HG02885 (cell line): ENCODE measurements around the gene DPH1.

Source experiments
- ATAC-seq: cut with Tn5 transposase; IDR thresholded peaks from one replicate; pipeline ENCODE4 v1.9.1; 2021; ENCODE audit warnings: mild to moderate bottlenecking; ENCODE audit not compliant: unreplicated experiment, poor library complexity

DPH1 gene

DNA sequence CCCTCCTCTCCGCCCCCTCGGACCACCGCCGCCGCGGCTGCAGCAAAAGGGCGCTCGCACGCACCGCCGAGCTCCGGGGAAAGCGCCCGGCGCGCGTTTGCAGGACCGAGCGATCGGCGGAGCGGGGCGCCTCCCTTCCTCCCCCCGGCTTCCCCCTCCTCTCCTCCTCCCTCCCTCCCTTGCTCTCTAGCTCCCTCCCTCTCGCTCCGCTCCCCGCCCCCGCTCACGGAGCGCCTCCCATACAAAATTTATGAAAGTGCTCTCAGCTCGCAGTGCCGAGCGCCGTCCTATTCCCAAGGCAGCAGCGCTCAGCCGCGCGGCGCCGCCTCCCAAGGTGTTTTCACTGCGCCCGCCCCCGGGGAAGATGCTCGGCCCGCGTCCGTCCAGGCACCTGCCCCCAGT lies 4.7 kb upstream of the DPH1 start, which contains the start of gene RTN4RL1:
Gene RTN4RL1 (minus strand): TSS at position 115 of the 402 bp plus-strand sequence. CDS start 469 bp downstream, outside the sequence.
- no peak for ATAC-seq

DNA sequence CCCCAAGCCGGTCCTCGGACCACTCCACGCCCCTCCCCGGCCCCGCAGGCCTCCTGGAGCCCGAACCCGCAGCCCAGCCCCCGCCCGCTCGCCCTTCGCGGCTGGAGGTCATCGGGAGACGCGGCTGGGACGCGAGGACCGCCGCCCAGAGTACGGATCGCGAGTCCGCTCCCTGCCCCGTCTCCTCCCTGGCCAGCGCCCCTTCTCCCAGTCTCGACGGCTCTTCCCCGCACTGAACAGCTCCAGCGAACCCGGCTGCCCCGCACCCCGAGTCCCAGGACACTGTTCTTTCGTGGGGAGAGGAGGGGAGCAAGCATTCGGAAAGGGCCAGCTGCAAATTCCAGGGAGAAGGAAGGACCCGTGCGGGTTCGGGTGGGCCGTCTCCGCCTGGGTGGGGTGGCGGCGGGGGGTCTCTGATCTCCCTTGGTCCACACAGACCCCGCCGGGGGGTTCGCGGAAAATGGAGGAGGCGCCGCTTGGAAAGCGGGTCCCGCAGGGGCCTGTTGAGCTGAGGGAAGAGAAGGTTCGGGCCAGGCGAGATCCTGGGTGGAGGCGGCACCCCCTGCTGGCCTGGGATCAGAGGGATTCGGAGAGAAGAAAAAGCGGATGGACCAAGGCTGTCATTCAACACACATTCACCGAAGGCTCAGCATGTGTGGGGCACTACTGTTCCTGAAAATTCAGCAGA lies 4.2 kb upstream of the DPH1 start:
- ATAC-seq: no peak

DNA sequence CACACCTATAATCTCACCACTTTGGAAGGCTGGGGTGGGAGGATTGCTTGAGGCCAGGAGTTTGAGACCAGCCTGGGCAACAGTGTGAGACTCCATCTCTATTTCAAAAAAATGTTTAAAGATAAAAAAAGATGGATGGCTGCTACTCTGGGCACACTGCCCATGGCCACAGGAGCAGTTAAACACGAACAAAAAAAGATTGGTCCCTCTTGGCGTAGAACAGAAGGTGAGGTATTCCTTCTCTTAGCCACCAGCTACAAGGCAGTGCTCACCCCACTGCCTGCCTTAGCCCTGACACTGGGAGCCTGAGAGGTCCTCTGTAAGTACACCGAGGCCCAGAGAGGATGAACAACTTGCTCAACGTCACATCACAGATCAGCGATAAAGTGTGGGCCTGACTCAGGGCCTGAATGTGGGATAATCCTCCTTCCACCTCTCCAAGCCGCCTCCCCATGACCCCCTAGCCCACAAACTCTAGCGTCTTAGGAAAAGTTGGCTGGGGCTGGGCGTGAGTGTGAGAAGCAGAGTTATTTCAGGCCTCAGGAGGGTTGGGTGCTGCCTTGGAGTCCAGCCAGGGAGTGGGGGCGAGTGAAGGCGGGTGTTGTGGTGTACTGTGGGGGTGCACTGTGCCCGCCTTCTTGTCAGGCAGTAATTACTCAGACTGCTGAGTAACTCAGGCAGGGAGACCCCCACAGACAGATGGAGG lies 2.3 kb upstream of the DPH1 start:
- ATAC-seq: no peak

- ATAC-seq: no peak
Observed at GRCh38 chr17:2028234-2028614, 1.7 kb upstream of the DPH1 start.

DNA sequence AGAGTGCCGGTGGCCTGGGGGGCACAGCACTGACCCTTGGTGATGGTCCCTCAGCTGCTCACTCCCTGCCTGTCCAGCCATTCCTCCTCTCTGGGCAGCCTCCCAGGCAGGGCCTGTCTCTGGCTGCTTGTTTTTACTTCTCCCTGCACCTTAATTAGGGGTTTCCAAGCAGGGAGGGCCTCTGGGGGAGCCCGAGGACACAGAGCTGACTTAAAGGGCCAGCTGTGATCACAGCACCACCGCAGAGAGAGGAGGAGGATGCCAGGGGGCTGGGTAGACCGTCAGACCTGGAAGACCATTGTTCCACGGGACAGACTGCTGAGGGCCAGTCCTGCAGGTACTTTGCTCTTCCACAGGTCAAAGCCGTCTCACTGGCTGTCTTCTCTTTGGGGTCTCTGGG lies 1.2 kb upstream of the DPH1 start:
- ATAC-seq: no peak

GRCh38 chr17:2030779-2031163 lies 818 bp downstream of the DPH1 start:
- ATAC-seq: no peak

DNA sequence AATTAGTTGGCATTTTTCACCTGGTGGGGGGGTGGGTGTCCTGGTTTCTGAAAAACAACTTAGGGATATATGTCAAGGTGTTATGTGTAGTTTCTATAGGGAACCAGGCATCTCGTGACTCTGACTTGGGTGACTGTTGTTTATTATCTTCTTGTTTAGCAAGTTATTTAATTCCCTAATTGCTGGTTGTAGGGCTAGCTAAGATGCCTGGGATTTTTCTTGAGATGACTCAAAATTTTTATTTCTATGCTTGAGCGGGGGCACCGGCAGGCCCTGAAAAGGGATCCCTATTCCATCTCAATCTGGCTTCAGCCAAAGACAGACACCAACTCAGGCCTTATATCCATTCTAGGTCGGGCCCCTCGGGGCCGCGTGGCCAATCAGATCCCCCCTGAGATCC lies 3.2 kb downstream of the DPH1 start:
- no peak for ATAC-seq

- no peak for ATAC-seq
Observed at GRCh38 chr17:2034157-2034556, 4.2 kb downstream of the DPH1 start.

GRCh38 chr17:2034806-2035540 lies 5.0 kb downstream of the DPH1 start:
- ATAC-seq: no peak

- no peak for ATAC-seq
Observed at GRCh38 chr17:2035541-2036488, 5.9 kb downstream of the DPH1 start.

DNA sequence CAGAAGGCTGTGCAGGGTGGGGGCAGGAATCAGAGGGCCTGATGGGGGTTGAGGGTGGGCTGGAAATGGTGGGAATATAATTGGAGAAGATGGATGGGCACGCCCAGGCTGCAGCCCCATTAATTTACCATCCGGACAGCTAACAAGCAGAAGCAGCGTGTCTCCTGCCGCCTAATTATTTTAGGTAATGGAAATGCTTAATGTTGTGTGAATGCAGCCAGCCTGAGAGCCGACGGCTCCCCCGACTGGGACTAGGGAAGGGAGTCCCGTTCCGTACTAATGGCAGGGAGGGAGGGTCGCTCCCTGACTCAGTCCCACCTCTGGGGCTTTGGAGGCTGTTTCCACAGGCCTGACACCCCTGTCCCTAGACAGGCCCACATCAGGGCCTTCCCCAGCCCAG lies 7.2 kb downstream of the DPH1 start:
- no peak for ATAC-seq

DNA sequence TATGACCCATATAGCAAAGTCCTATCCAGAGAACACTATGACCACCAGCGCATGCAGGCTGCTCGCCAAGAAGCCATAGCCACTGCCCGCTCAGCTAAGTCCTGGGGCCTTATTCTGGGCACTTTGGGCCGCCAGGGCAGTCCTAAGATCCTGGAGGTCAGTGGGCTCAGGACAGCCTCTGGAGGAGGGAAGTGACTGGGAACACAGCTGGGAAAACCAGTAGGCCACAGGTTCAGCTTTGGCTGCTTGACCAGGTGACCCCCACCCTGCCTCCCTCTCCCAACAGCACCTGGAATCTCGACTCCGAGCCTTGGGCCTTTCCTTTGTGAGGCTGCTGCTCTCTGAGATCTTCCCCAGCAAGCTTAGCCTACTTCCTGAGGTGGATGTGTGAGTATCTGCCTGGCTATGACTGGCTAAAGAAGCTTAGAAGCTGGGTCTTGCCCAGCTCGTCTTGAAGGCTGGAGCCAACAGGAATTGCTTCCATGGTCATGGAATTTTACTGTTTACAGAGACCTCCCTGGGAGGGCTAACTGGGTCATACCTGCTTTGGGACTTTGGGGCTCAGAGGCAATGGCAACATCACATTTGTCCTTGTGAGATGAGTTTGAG lies 10.4 kb downstream of the DPH1 start:
- no peak for ATAC-seq

DNA sequence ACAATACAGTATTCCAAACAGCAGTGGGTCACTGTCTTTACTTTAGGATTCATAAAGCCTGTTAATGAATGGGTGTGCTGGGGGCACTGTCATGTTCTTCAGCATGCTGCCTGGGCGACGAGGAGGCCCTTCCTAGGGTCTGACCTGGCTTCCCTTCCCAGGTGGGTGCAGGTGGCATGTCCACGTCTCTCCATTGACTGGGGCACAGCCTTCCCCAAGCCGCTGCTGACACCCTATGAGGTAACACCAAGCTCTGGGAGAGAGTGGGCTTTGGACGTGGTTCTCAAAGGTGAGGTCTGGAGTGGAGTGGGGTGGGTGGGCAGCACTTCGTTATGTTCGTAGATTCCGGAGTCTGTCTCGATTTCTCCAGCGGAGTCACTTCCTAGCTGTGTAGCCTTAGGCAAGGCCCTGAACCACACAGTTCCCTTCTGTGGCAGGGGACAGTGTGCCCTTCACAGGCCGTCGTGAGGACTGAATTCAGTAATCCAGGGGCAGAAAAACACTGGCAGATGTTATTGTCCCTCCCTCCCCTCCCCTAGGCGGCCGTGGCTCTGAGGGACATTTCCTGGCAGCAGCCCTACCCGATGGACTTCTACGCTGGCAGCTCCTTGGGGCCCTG lies 11.1 kb downstream of the DPH1 start:
- no peak for ATAC-seq

- peak; percentile 89 for ATAC-seq
Observed at GRCh38 chr17:2041561-2042389, 11.8 kb downstream of the DPH1 start, which contains the start of gene OVCA2. Gene OVCA2 (plus strand): TSS chr17:2042022. CDS start chr17:2042048, 26 bp downstream.

- no peak for ATAC-seq
Observed at GRCh38 chr17:2042390-2042847, 12.5 kb downstream of the DPH1 start.

GRCh38 chr17:2042933-2043332 lies 13.0 kb downstream of the DPH1 start:
- no peak for ATAC-seq

GRCh38 chr17:2043785-2044184 lies 13.8 kb downstream of the DPH1 start:
- no peak for ATAC-seq

GRCh38 chr17:2044263-2044894 lies 14.4 kb downstream of the DPH1 start:
- no peak for ATAC-seq
